GM19023 (cell line): ENCODE measurements around the gene ANKRD52.

Experiments used
- ATAC-seq: cut with Tn5 transposase; IDR thresholded peaks from one replicate; pipeline ENCODE4 v1.9.1; 2021; ENCODE audit warnings: mild to moderate bottlenecking, moderate library complexity; ENCODE audit not compliant: unreplicated experiment

The ANKRD52 gene

DNA sequence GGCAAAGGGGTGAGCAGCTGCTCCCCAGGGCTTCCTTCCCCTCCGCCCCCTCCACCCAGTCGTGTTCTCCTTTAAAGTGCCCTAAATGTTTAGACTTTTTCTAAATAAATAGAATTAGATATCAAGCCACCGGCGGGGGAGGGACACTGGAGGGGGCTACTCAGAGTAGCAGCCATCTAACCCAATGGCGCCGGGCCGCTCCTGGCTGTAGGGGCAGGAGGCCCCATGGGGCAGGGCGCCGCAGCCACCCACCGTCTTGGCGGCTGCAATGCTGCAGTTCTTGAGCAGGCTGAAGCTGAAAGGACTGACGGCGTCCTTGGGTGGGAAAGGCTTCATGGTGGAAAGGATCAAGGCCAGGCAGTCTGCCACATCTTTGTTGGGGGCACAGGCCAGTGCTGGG is 15.2 kb downstream of the ANKRD52 start:
- ATAC-seq: no peak

DNA sequence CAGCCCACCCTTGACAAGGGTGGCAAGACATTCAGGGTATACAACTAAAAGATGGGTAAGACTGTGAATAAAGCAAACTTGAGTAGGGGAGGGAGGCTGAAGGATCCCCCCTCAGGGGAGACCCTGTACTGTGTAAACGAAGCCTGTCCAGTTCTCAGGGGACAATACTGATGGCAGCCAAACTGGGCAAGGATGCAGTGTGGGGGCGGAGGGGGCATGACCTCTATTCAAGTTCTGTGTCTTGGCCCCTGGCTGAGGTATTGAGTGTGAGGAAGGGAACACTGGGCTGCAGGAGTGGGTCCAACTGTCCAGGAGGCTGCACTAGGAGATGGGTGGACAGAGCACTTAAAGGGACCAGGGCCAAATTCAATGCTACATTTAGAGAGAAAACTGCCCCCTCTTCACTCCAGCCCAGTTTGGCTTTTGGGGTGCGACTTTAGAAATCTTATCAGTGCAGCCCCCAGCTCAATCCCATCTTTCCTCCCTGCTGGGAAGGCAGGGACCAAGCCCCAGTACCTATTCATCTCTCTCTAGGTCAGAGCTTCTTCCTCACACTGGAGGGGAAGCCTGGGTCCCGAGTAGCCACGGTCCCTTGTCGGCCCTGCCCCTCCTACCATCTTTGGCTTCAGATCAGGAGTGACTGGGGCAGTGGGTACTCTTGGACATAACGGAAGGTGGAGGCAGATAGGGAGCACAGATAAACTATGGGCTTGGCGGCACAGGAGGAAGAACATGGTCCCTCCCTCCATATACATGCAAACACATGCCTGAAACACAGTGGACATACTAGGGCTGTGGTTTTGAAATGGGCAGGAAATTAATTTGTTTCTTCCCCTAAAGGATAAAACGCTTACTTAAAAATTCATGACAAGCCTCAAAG is 16.5 kb downstream of the ANKRD52 start:
- no peak for ATAC-seq

DNA sequence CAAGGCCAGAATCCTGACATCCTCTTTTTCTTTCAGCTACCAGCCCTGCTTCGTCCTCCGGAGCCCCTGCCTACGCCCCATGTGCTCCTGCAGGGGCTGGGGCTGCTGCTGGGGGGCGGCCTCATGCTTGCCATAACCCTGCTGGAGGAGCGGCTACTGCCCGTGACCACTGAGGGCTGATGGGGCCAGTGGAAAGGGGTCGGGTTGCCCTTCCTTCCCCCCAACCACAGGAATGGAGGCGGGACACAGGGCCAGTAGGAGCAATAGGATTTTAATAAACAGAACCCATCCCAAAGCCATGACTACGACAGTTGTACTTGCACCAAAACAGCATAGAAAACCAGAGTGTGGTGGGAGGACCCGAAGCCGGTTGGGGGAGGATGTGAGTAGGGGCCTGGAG is 20.6 kb downstream of the ANKRD52 start:
- ATAC-seq: no peak

DNA sequence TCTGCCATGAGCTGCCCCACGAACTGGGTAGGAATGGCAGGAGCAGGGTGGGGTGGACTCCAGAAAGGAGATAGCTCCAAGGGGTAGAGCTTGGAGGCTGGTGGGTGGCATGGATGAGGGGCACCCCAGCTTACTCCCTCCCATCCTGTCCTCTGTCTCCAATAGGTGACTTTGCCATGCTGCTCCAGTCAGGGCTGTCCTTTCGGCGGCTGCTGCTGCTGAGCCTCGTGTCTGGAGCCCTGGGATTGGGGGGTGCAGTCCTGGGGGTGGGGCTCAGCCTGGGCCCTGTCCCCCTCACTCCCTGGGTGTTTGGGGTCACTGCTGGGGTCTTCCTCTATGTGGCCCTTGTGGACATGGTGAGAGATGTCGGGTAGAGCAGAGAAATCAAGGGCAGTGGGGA is 21.2 kb downstream of the ANKRD52 start:
- no peak for ATAC-seq

DNA sequence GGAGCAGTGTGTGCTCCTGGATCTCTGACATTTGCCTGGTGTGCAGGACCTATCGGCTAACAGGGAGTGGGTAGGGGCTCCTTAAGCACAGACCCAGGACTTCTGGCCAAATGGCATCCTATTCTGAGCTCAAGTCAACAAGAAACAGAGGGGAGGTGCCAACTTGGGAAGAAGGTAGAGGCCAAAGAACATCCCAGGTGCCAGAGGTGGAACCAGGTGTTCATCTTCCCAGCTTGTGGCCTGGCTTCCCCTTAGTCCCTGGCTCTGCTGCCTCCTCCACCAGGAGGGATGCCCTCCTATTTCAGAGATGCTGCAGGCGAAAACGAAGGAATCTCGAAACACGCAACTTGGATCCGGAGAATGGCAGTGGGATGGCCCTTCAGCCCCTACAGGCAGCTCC is 22.1 kb downstream of the ANKRD52 start:
- ATAC-seq: no peak

DNA sequence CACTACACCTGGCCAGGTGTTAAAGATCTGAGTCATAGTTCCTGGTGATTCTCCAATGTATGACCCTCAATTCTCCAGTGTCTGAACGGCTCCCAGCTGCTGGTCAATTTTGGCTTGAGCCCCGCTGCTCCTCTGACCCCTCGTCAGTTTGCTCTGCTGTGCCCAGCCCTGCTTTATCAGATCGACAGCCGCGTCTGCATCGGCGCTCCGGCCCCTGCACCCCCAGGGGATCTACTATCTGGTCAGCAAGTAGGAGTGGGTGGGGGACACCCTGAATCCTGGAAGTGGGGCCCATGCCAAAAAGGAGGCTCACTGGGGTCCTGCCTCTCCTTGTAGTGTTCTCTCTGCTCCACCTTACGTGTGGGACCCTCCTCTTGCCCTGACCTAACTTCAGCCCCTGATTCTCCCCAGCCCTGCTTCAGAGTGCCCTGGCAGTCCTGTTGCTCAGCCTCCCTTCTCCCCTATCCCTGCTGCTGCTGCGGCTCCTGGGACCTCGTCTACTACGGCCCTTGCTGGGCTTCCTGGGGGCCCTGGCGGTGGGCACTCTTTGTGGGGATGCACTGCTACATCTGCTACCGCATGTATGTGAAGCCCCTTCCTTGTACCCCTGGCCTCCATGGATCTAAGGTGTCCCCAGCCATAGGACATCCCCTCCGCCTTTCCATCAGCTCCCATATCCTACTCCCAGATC is 23.3 kb downstream of the ANKRD52 start:
- no peak for ATAC-seq

DNA sequence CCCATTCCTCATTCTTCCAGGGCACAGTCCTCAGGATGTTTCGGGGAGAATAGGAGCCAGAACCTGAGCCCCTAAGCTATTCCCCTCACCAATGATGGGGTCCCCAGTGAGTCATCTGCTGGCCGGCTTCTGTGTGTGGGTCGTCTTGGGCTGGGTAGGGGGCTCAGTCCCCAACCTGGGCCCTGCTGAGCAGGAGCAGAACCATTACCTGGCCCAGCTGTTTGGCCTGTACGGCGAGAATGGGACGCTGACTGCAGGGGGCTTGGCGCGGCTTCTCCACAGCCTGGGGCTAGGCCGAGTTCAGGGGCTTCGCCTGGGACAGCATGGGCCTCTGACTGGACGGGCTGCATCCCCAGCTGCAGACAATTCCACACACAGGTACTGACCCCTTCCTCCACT is 27.0 kb downstream of the ANKRD52 start:
- no peak for ATAC-seq

- no peak for ATAC-seq
These were observed 27.6 kb downstream of the ANKRD52 start for GRCh38 chr12:56230432-56231183.

GRCh38 chr12:56229916-56230431 is 28.2 kb downstream of the ANKRD52 start, which contains the start of gene SLC39A5:
SLC39A5 (plus strand) TSS chr12:56230051; CDS start chr12:56231275, 1,224 bp downstream.
- ATAC-seq: no peak

DNA sequence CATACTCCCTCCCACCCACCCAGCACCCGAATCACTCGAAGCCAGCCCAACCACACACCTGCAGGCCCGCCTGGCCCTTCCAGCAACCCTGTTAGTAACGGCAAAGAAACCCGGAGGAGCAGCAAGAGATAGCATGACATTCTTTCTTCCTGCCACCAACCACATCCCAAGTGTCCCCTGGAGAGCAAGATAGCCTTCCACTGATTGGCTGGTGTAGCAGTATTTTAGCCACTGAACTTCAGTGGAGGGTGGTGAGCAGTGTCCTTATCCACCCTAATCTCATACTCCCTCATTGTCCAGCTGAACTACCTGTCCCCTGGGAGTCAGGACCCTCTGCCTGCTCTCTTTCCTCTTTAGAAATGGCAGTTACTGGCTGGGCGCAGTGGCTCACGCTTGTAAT is 29.1 kb downstream of the ANKRD52 start:
- no peak for ATAC-seq

- no peak for ATAC-seq
These were observed 33.2 kb downstream of the ANKRD52 start for GRCh38 chr12:56224954-56225353.

- peak; percentile 70 for ATAC-seq
These were observed 34.0 kb downstream of the ANKRD52 start, which contains the start of gene NABP2 for GRCh38 chr12:56224102-56224701. NABP2 (plus strand) TSS chr12:56224342; CDS start chr12:56224857, 515 bp downstream.

DNA sequence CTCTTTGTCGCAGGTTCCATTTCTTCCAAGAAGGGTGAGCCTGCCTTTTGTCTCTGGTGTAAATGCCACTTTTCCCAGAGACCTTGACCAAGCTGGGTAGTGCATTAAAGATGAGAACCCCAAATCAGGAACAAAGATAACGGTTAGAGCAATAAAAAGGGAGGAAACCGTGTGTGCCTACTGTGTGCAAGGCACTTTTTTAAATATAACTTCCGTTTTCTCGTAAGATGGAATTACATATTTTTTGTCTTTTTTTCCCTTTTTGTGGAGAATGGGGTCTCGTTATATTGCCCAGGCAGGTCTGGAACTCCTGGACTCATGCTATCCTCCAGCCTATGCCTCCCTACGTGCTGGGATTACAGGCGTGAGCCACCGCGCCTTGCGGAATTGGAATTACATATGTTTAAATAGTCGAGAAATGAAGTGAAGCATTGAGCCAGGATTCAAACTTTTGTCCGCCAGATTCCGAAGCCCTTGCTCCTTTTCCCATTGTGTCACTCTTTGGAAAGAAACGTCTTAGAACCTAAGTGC is 34.5 kb downstream of the ANKRD52 start:
- no peak for ATAC-seq

- no peak for ATAC-seq
These were observed 35.7 kb downstream of the ANKRD52 start for GRCh38 chr12:56222531-56222895.

GRCh38 chr12:56221757-56222530 is 36.2 kb downstream of the ANKRD52 start, which contains the start of gene RNF41:
RNF41 (minus strand) TSS chr12:56221922; CDS start chr12:56214047, 7,875 bp downstream.
- peak; percentile 76 for ATAC-seq

DNA sequence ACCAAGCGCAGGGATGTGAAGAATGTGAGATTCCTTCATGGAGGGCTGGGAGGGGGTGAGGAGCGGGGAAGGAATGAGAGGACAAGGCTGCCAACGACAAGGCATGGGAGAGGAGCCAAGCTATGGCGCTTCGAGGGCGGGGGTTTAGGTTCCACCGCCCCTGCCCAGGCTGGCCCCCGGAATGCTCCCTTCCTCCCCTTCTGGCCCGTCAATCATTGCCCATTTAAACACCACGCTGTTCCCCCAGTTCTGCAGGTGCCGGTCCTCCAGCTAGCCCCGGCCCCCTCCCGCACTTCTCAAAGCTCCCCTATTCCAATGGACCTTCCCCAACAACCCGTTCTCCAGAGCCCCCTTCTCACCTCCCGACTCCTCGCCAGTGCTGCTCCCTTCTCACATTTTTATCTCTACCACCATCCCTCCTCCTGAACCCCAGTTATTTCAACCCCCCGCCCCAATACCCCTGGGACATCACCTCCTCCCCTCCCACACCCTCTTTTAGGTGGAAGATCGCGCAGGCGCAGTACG is 36.9 kb downstream of the ANKRD52 start:
- ATAC-seq: peak; percentile 33

DNA sequence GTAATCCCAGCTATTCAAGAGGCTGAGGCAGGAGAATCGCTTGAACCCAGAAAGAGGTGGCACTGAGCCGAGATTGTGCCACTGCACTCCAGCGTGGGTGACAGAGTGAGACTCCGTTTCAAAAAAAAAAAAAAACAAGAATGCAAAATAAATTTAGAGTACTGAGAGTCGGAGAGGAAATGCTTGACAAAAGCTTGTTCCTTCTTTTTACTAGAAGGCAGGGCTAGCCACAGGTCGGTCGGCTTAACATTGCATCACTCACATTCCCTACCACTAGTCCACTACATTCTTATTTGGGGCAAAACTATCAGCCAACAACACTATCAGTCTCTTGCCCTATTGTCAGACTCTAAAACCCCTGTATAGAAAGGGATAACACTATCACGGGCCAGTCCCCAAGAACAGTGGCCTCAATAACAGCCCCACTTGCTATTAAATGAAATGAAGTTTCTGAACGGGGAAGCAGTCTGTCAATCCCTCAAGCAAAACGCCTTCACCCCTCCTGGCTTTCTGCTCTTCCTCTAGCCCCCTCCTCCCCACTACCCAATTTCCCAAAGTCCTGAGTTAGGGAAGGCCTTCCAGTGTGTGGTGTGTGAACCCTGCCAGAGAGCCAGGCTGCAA is 37.5 kb downstream of the ANKRD52 start:
- no peak for ATAC-seq

DNA sequence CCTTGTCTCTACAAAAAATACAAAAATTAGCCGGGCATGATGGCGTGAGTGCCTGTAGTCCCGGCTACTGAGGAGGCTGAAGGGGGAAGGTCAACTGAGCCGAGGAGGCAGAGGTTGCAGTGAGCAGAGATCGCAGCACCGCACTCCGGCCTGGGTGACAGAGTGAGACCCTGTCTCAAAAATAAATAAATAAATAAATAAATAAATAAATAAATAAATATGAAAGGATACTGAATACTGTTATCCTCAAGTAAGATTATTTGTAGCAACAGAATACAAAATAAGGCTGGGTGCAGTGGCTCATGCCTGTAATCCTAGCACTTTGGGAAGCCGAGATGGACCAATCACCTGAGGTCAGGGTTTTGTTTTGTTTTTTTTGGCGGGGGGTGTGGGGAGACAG is 38.3 kb downstream of the ANKRD52 start:
- ATAC-seq: no peak

GRCh38 chr12:56216461-56216860 is 41.7 kb downstream of the ANKRD52 start:
- ATAC-seq: no peak
